DOHH2 (cell line): ENCODE measurements around the gene SORBS1.

ENCODE experiments used
- EZH2phosphoT487 ChIP-seq: fragments of 200-600 bp; sonication (generic); IDR thresholded peaks from 2 replicates; pipeline ENCODE4 v1.6.1; 2017; ENCODE audit warnings: borderline replicate concordance, mild to moderate bottlenecking, antibody characterized with exemption, low read length, moderate library complexity, mixed read lengths
- TF ChIP-seq, protein P1 (sequence below): fragments of 200-600 bp; sonication (generic); IDR thresholded peaks from one replicate; pipeline ENCODE4 v1.5.1; 2014; ENCODE audit warnings: antibody characterized with exemption, mild to moderate bottlenecking, low read depth, low read length; ENCODE audit not compliant: poor library complexity, severe bottlenecking

DNA sequence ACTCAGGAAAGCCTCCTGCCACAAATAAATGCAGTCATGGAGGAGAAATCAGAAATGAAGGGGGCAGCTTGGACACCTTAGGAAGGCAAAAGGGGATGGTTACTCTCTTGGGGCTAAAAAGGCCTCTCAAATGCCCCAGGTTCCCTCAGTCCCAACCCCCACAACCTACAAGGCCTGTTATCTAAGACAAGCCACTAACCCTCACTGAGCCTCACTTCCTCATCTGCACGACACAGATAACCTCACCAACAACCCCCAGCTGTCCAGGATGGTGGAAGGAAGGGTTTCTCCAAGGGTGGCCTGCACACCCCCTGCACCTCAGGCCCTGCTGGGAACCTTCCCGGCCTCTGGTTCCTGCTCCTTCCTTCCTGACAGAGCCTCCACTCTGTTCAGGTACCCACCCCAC is 29.2 kb downstream of the SORBS1 start:
- TF ChIP-seq, protein P1, sequence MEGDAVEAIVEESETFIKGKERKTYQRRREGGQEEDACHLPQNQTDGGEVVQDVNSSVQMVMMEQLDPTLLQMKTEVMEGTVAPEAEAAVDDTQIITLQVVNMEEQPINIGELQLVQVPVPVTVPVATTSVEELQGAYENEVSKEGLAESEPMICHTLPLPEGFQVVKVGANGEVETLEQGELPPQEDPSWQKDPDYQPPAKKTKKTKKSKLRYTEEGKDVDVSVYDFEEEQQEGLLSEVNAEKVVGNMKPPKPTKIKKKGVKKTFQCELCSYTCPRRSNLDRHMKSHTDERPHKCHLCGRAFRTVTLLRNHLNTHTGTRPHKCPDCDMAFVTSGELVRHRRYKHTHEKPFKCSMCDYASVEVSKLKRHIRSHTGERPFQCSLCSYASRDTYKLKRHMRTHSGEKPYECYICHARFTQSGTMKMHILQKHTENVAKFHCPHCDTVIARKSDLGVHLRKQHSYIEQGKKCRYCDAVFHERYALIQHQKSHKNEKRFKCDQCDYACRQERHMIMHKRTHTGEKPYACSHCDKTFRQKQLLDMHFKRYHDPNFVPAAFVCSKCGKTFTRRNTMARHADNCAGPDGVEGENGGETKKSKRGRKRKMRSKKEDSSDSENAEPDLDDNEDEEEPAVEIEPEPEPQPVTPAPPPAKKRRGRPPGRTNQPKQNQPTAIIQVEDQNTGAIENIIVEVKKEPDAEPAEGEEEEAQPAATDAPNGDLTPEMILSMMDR = no peak
- no peak for TF ChIP-seq EZH2phosphoT487
